Activated T-cell treated with anti-CD3 and anti-CD28 coated beads, Interleukin-2, amount 50 U/mL, for 48 hours (primary cell): Measurements from ENCODE around the gene L3MBTL4.
"Not testable (repeated sequence)": the region's sequence is repeated elsewhere in the genome, so short reads cannot be mapped to it uniquely, and the experiment has no call there.

ENCODE experiments used
- DNase-seq, 2 experiments: peaks; one replicate each; pipeline ENCODE4 v3.0.0-alpha.2; 2020

The L3MBTL4 gene

DNA sequence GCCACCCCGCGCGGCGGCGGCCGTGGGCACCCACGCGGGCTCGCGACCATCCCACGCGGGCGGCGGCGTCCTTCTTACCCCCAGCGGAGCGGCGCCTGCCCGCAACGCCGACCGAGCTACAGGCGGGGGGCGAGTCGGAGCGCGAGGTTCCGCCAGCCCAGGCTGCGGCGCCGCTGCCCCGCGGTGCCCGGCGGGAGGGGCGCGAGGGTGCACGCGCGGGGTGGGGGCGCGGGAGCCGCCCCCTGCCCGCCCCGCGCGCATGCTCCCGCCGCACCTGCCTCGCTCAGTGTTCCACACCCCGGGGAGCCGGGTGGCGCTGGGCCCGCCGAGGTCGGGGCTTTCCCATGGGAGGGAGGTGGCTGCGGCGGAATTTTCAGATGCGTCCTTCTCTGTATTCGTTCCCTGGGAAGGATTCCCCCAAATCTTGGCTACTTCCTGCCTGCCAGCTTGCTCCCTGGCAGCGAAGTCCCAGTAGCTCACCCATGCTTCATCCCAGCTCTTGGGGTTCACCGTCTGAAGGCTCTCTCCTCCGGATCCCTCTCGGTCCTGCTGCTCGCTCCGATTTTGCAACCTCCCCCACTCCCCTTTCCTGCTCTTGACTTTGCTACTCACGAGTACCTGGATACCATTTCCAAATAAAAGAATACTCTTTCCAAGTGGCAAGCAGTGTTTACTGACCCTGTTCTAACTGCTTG is at the start of gene L3MBTL4:
Gene L3MBTL4, minus strand, starts transcription at position 189 of the 695 bp plus-strand sequence. CDS start 103,286 bp downstream, outside the sequence.
- DNase-seq, result peak in 1 of 2 experiments; percentile 19

DNA sequence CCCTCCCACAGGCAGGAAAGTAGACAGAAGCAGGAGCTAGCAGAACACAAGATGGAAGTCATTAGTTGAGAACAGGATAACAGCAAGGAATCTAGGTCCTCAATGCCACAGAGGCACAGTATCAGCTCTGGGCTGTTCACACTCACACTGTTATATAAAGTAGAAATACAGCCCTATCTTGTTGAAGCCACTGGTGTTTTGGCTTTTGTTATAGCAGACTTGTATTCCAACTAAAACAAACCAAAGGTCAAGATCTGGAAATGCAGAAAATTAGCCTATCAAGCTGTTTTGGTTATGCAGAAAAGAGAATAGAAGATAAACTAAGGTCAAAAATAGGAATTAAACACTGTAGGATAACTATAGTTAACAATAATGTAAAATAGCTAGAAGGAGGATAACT is 37.5 kb upstream of the L3MBTL4 start:
- DNase-seq, result no peak

DNA sequence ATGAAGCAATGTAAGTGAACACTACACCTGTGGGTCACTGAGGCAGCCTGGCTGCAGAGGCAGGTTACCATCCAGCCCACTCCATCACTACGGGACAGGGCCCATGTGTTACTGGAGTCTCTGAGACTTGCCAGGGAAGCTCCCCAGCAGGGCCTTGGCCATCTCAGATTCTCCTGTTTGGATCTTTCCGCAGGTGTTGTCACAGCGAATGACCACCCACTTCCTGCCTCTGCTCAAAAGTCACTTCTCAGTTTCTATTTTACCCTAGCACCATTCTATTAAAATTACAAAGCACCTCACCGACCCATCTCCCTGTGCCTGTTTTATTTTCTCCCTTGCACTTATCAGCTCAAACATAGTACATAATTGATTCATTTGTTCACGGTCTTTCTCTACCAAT is 34.5 kb upstream of the L3MBTL4 start:
- no peak for DNase-seq

DNA sequence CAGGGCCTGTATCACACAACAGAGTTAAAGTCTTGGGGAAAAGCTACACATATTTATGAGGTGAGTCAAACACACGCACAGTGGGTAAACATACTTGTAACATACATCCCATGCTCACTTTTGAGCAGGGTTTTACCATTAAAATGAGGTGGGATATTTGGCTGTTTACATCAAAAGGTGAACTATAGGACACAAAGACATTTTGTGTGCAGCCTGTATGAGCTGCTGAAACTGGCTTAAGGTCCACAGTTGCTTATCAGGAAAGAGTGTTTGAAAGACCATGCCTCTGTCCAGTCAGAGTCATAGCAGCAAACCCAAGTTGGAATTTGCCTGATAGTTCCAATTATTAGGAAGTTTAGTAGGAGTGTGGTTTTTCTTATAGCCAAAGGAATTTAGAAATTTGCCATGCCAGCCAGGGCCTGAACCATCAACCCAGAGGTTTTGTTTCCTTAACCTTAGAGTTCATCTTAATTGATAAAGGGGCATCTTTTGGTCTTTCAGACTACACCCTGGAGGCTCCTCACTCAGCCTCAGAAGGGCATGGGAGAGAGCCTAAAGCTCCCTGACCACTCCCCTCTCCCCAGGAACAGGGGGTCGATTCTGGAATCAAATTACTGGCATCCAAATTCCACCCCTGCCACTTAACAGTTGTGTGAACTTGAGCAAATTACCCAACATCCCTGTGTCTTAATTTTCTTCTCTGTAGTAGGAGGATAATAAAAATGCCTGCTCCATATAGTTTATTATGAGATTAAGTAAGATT is 29.9 kb upstream of the L3MBTL4 start:
- no peak for DNase-seq

DNA sequence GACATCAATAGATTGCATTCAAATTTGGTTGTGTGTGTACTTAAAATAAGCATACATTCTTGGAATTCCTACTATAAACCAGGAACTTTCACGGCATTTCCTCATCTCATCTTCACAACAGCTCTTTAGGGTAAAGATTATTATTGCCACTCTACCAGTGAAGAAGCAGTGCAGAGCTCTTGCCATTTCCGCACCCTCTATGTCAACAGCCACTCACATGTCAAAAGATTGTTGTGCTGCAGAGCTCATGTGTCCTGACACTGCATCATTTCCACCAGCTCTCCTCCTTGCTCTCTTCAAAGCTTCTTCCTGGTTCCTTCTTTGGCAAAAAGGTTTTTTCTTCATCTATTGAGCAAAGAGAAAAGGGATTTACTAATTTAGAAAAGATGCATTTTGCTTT is 26.5 kb upstream of the L3MBTL4 start:
- no peak for DNase-seq

DNA sequence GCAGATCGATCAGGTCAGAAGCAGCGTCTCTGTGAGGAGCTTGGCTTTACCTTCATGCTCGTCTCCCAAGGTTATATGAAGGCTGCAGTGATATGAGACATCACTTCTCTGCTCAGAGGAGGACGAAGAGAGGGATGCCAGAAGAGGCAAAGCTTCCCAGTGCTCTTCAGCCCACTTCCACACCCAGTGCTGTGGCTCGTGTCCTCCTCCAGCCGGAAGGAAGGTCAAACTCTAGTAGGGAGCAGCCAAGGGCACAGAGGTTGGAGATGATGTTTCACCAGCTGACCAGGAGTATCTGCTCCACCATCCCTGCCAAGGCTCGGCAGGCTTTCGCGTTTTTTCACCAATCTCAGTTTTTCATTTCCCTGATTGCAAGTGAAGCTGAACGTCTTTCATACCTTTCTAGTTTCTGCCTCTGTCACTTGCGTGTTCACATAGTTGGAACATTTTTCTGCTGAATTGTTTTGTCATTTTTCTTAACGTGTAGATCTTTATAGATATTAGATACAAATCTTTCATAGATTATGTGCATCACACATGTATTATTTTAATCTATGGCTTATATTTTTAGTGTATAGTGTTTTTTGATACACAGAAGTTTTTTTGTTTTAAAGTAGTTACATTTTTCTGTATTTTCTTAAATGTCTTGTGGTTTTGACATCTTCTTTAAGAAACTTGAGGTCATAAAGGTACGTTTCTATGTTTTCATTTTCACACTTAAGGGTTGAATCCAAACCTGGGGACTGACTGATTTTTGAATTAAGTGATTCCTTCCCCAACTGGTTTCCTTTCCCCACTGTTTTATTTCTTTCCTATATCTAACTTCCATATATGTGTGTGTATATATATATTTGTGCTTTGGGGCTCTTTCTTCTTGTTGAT is 23.5 kb upstream of the L3MBTL4 start:
- DNase-seq, result no peak

DNA sequence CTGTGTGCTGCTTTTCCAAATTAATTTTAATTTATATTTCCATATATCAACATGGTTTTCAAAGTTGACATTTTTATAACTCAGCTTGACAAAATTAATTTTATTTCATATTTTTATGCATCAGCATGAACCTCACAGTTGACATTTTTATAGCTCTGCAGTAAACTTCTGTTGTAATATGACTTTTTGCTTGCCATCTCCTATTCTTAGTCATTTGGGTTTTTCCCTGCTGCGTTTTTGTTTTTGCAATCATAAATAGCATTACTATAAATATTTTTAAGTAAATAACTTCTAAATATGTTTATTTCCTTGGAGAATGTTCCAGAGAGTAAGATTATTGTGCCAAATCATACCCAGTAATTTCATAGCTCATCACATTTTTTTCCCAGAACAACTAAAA is 21.0 kb upstream of the L3MBTL4 start:
- no peak for DNase-seq

DNA sequence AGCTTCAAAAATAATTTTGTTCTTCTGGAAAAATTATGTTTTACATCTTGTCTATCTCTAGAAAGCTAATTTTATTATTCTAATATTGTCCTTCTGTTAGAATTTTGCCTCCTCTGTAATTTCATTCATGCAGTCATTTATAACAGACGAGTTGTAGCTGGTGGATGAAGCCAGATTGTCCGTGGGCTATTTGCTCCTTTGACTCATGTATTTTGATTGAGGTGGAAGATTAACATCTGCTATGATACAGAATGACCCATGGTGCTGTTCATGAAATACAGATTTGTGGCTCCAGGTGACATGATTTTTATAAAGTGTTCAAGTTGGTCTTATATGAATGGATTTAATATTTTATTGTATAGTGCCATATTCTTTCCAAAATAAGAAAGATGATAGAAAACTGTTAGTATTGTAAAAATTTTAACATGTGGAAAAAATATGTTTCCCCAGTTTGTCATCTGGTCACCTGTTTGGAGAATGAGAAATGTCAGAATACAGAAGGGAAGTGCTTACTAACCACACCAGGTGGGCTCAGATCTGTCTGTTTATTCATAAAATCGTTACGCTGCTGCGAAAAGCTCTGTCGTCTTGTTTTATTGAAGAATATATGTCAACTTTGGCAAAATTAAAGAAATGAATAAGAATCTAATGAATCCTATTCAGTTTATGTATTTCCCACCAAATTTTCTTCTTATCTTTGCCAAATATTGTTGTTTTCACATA is 20.4 kb upstream of the L3MBTL4 start:
- no peak for DNase-seq

DNA sequence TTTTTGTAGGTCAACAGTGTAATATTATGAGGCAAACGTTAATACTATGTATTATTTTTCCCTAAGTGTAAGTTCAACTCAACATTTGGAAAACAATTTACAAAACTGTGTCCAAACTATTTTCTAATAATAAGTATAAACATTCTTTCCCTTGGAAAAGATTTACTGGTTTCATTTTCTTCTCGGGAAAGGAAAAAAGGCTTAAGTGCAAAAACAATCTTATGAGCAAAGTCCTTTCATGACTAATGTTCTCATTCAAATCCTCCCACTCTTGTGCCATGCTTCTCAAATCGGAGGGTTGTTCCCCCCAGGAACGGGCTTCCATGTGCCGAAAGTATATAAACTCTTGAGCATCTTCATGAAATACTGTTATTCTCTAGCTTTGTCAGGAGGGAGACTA is 19.8 kb upstream of the L3MBTL4 start:
- DNase-seq, result no peak

DNA sequence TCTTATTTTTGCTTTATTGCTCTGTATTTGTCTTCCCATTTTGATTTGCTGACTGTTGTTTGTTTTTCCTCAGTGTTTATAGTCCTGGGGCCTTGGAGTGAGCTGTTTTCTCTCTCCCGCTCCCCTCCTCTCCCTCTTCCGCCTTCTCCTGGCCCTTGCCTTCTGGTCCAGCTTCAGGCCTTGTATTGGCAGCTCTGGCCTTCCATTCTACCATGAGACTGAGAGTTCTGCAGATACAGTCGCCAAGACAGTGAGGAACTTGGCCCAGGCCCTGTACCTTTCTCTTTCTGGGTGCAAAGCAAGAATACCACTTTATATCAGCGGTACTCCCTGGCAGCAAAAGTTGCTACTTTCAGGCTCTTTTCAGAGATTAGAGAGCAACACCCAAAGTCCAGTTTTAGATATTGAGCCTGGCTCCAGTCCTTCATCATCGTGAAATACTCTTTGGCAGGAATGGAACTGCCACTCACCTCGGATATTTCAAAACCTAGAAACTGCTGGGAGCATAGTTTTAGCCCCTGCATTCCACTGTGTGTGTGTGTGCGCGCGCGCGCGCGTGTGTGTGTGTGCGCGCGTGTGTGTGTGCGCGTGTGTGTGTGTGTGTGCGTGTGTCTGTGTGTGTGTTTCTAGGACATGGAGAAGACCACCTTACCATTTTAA is 17.1 kb upstream of the L3MBTL4 start:
- no peak for DNase-seq

DNA sequence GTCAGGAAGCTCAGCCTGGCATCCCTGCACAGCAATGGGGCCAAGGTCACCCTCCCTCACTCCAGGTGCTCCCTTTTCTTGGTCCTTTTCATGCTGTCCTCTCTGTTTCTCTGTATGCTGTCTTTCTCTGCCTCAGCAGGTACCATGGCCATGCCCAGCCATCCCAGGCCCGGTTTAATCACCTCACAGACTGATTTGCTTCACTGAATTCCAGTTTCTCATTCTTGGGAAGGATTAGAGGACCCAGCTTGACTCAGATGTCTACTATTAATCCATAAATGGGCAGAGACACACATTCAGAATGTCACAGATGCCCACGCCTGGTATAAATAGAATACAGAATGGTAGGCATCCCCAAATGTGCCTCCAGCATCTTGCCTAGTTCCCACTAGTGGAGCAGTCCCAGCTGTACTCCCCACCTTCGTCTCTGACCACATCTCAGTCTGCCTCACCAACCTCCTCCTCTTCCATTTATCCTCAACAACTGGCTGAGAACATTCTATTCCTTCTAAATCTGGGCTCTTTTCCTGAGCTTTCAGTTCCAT is 14.2 kb upstream of the L3MBTL4 start:
- no peak for DNase-seq

DNA sequence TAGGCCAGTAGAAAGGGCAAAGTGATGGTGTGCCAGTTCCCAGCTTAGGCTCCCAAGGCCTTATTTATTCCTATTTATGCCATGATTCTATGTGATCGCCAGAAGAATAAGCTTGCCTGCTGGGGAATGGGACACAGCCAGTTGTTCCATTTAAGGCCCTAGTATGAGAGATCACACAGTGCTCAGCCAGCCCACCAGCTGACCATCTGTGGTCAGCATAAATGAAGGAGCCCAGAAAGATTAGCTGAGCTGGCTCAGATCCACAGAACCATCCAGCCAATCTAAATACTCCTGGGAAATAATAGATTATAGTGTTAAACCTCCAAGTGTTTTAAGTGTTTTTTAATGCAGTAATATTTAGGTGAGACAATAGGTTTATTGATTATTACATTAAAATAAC is 12.6 kb upstream of the L3MBTL4 start:
- no peak for DNase-seq

DNA sequence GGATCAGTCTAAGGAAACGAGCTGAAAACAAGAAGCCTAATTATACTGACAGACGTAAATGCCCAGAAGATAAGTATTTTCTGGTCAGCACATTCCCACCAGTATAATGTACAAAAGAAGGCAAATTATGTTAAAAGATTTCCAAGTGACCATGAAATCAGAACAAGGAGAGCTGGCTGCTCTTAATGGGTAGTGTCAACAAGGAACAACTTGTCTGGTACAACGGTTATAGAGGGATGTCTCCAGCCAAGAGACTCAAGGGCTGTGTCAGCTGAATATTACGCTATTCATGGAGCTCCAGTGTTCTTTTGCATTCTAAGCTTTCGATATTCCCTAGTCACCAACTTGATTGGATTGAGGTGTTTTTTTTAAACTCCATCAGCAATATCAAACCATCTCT is 8.6 kb upstream of the L3MBTL4 start:
- DNase-seq, result no peak

DNA sequence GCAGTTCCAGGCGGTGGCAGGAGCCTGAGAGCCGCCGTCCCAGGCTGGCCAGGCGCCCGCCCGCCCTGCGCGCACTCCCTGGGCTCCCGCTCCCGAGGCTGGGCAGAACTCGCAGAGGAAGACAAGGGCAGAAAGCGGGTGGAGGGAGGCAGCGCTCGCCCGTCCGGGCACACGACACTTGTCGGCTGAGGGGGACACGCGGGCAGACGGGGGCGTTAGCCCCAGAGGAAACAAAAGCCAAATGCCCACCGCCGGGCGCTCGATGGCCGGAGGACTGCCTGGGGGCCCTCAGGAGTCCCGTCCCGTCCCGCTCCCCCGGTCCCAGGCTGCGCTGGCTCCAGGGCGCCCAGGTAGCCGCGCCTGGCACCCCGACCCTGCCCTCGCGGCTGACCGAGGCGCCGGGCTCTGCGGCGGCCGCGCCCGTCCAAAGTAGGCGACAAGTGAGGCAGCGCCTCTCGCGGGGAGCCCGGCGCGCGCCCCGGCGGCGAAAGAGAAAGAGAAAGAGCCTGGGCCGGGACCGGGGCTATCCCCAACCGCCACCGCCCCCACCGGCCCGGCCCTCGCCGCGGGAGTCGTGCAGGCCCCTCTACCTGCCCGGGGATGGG is 491 bp downstream of the L3MBTL4 start:
- DNase-seq, result peak; percentile 44 to 51

DNA sequence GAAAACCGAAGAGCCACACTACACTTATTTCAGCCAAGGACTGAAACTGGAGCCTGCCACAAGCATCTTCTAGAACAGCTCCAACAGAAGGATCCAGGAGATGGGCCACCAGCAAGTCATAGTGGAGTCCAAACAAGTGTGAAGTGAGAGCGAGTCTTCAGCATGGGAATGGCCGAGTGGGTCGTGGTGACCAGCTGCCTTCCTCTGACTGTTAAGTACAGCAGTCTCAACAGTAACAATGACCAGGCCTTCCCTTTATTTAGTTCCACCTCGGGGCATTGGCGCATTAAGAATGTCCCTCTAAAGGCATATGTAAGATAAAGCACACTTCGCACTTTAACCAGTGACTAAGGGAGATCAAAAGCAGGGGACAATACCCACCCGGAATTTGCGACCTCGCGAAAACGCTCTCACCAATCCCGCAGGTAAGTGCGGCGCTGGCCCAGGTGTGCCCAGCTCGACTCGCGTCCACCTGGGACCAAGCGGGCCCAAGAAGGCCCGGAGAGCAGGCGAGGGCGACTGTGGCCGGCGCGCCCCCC is 1.1 kb downstream of the L3MBTL4 start:
- DNase-seq, result no peak

DNA sequence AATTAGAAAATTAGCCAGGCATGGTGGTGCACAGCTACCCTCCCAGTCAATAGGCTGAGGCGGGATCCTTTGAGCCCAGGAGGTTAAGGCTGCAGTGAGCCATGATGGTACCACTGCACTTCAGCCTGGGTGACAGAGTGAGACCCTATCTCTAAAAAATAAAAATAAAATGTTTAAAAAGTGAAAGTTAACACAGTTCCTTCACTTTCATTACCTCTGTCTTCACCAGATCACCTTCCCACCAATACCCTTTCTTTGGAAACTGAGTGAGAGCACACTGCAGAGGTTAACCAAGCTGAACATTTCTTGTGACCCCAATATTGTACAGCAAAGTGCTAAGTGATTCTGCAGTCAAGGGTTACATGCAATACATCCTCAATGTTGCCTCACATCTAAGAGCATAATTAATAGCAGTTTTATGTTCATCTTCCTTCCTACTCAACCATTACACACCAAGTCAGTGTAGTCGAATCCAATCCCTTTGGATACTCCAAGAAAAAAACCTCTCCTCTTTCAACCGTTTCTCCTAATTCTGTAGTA is 1.7 kb downstream of the L3MBTL4 start:
- DNase-seq, result no peak

DNA sequence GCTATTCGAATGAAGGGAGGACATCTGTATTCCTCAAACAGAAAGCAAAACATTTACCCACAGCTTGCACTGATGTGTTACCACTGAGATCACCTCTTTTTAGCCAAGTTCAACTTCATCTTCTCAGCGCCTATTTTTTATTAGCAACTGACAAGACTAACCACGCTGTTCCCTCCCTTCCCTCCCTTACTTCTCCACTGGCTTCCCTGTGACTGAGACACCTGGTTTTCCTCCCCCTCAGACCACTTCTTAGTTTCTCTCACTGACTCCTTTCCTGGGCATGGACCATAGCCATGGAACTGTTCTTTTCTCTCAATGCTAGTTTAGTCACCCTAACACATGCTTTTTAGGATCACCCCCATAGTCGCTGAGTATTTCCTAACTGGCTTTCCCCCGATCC is 3.3 kb downstream of the L3MBTL4 start:
- DNase-seq, result no peak

DNA sequence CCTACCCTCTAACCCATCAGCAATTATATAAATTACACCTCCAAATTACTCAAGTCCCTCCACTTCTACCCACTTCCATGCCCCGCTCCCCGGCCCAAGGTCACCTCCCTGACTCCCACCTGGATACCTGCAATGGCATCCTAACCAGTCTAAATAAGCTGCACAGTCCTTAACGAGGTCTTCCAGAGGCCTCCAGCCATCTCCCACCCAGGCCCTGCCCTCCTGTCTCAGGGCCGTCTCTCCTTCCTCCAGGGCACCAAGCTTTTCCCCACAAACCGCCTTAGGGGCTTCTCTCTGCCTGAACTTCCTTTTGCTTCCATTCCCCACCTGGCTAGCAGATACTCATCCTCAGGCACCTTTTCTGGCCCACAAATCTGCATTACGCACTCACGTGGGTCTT is 4.8 kb downstream of the L3MBTL4 start:
- DNase-seq, result no peak

DNA sequence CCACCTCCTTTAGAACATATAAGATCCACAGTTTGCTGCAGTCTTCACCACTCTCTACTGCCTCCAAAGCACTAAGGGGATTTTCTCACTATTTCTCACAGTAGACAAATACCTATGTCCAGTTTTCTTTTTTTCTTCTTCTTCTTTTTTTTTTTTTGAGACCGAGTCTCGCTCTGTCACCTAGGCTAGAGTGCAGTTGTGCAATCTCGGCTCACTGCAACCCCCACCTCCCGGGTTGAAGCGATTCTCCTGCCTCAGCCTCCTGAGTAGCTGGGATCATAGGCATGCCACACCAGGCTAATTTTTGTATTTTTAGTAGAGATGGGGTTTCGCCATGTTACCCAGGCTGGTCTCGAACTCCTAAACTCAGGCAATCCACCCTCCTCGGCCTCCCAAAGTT is 6.2 kb downstream of the L3MBTL4 start:
- DNase-seq, result not testable (repeated sequence)

DNA sequence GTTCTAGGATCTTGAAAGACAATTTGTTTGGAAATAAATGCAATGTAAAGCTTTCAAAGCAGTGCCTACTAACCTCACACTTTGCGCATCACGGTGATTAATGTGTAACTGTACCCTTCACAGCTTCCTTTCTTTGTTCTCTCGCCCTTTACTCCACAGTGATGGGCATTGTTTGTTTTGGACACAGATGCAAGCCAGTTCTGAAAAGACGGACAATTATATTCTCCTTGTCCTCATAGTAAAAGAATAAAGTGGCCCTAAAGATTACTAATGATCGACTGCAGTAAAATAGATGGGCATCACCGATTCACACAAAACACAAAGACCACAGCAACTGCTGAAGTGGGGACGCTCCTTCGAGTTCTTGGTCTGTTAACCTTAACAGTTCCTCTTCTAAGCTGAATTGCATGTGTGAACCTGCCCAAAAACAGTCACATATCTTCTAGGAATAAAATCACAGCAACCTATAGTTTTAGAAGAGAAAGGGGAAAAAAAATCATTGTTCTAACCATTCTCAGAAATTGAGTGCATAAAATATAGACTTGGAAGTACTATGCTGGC is 7.7 kb downstream of the L3MBTL4 start:
- DNase-seq, result no peak
